Activated naive CD8-positive, alpha-beta T cell treated with anti-CD3 and anti-CD28 coated beads, Interleukin-2, amount 10 ng/mL, durations not matched to agents 7 days and 5 days (primary cell): Measurements from ENCODE around the gene SPOP. TPM values are rescaled to one million over a fixed set of nuclear protein-coding genes. Genes with fewer than 3 reads are reported as not detected.

Source experiments
- total RNA-seq, 2 experiments: library from RNA; stranded (reverse); gene quantifications; one replicate each; pipeline ENCODE4 v1.2.3, GENCODE V29; 2021

Gene SPOP
- total RNA-seq, 2 experiments from 2014 or later = 49.6 to 60.6 TPM

Other genes starting within 250 kb of the SPOP start
- gene NGFR, start 182.8 kb downstream of the SPOP start, total RNA-seq = under 1 TPM in 1 of 2 experiments, not detected in 1; 0.50 TPM
- gene NXPH3, start 102.2 kb downstream of the SPOP start, total RNA-seq = under 1 TPM in 1 of 2 experiments, not detected in 1; 0.14 TPM
- 10 to 100 TPM; 45.9 to 48.5 TPM for gene SLC35B1, start 29.9 kb upstream of the SPOP start, total RNA-seq
- 10 to 100 TPM; 47.0 to 57.2 TPM for gene FAM117A, start 86.0 kb upstream of the SPOP start, total RNA-seq
- 10 to 100 TPM; 91.7 to 92.5 TPM for gene KAT7, start 110.6 kb upstream of the SPOP start, total RNA-seq
- gene TAC4, start 170.0 kb upstream of the SPOP start, total RNA-seq = not detected